Nephron (organoid): ENCODE data around the gene BAIAP2L2.

ENCODE experiments used
- H3K27ac Mint-ChIP-seq, 3 experiments: 2 replicates each; pipeline ENCODE4 v1.8.0; 2020; ENCODE audit warnings: mixed read lengths in 3 of 3, mild to moderate bottlenecking in 2 of 3, moderate library complexity in 1 of 3
- H3K27me3 Mint-ChIP-seq: 2 replicates; pipeline ENCODE4 v1.8.0; 2021; ENCODE audit warnings: low read depth, mild to moderate bottlenecking, moderate library complexity, mixed read lengths
- H3K36me3 Mint-ChIP-seq: 2 replicates; pipeline ENCODE4 v1.8.0; 2020; ENCODE audit warnings: low read depth, mixed read lengths
- H3K4me1 Mint-ChIP-seq: 2 replicates; pipeline ENCODE4 v1.8.0; 2020; ENCODE audit warnings: mixed read lengths
- H3K4me3 Mint-ChIP-seq, 3 experiments: 2 replicates each; pipeline ENCODE4 v1.8.0; 2020; ENCODE audit warnings: mild to moderate bottlenecking in 3 of 3, mixed read lengths in 3 of 3, moderate library complexity in 2 of 3
- H3K9me3 Mint-ChIP-seq: 2 replicates; pipeline ENCODE4 v1.8.0; 2020; ENCODE audit warnings: mixed read lengths
- CTCF ChIP-seq, 3 experiments: fragments of 200-600 bp; sonication (generic); IDR thresholded peaks; one replicate each; pipeline ENCODE4 v1.5.0; 2021; ENCODE audit warnings: antibody characterized with exemption in 3 of 3; ENCODE audit not compliant: unreplicated experiment in 3 of 3

The BAIAP2L2 gene

GRCh38 chr22:38085501-38085900 lies 25.0 kb downstream of the BAIAP2L2 start:
- no peak overlapping the region for H3K27ac Mint-ChIP-seq
- H3K9me3 Mint-ChIP-seq: no peaks in the 10 kb centered on the region
- TF ChIP-seq CTCF (IDR thresholded peaks at IDR 0.05; ENCODE audit: unreplicated experiment in 3 of 3): no peak
- peaks cover 5% of the 10 kb centered on the region for H3K36me3 Mint-ChIP-seq
- H3K27me3 Mint-ChIP-seq: peaks cover 21% of the 10 kb centered on the region
- no peaks in the 10 kb centered on the region for H3K4me1 Mint-ChIP-seq
- H3K4me3 Mint-ChIP-seq: no peak overlapping the region

- TF ChIP-seq CTCF (IDR thresholded peaks at IDR 0.05; ENCODE audit: unreplicated experiment in 3 of 3): no peak
- peaks cover 5% of the 10 kb centered on the region for H3K36me3 Mint-ChIP-seq
- no peak overlapping the region for H3K27ac Mint-ChIP-seq
- H3K27me3 Mint-ChIP-seq: peaks cover 18% of the 10 kb centered on the region
- no peak overlapping the region for H3K4me3 Mint-ChIP-seq
- H3K9me3 Mint-ChIP-seq: no peaks in the 10 kb centered on the region
- H3K4me1 Mint-ChIP-seq: no peaks in the 10 kb centered on the region
Observed at GRCh38 chr22:38085056-38085455, 25.4 kb downstream of the BAIAP2L2 start.

- H3K9me3 Mint-ChIP-seq: no peaks in the 10 kb centered on the region
- H3K36me3 Mint-ChIP-seq: peaks cover 5% of the 10 kb centered on the region
- peaks cover 18% of the 10 kb centered on the region for H3K27me3 Mint-ChIP-seq
- H3K27ac Mint-ChIP-seq: no peak within 1 kb of the TSS
- no peak within 1 kb of the TSS for H3K4me3 Mint-ChIP-seq
- no peak for TF ChIP-seq CTCF (IDR thresholded peaks at IDR 0.05; ENCODE audit: unreplicated experiment in 3 of 3)
- H3K4me1 Mint-ChIP-seq: no peaks in the 10 kb centered on the region
Observed at GRCh38 chr22:38083931-38084631, 26.4 kb downstream of the BAIAP2L2 start, which contains the start of gene SLC16A8. TSS of gene SLC16A8 (minus strand) at chr22:38084184. CDS start at chr22:38082873, 1,311 bp downstream.

GRCh38 chr22:38082986-38083710 lies 27.3 kb downstream of the BAIAP2L2 start:
- Mint-ChIP-seq H3K4me1 (no peaks in the 10 kb centered on the region), H3K27ac (no peak overlapping the region), H3K27me3 (peaks cover 17% of the 10 kb centered on the region), H3K36me3 (peaks cover 5% of the 10 kb centered on the region), H3K9me3 (no peaks in the 10 kb centered on the region), H3K4me3 (no peak overlapping the region)
- TF ChIP-seq CTCF (IDR thresholded peaks at IDR 0.05; ENCODE audit: unreplicated experiment in 3 of 3): no peak

GRCh38 chr22:38081941-38082828 lies 28.3 kb downstream of the BAIAP2L2 start:
- no peak for TF ChIP-seq CTCF (IDR thresholded peaks at IDR 0.05; ENCODE audit: unreplicated experiment in 3 of 3)
- H3K27me3 Mint-ChIP-seq: peaks cover 8% of the 10 kb centered on the region
- H3K36me3 Mint-ChIP-seq: no peaks in the 10 kb centered on the region
- H3K4me1 Mint-ChIP-seq: no peaks in the 10 kb centered on the region
- no peak overlapping the region for H3K4me3 Mint-ChIP-seq
- H3K9me3 Mint-ChIP-seq: no peaks in the 10 kb centered on the region
- no peak overlapping the region for H3K27ac Mint-ChIP-seq
